Loucy (cell line): ENCODE measurements around the gene STXBP2.

ENCODE experiments used
- CTCF ChIP-seq: fragments of 200-600 bp; sonication (generic); conservative IDR thresholded peaks from 2 replicates; pipeline ENCODE4 v1.5.1; 2014; ENCODE audit warnings: mild to moderate bottlenecking, antibody characterized with exemption, low read length
- EZH2phosphoT487 ChIP-seq: fragments of 200-600 bp; IDR thresholded peaks from 2 replicates; pipeline ENCODE4 v1.6.1; 2018; ENCODE audit warnings: antibody characterized with exemption, mild to moderate bottlenecking, moderate library complexity, borderline replicate concordance

GRCh38 chr19:7611541-7612279 is 25.2 kb upstream of the STXBP2 start:
- TF ChIP-seq CTCF (no peak), EZH2phosphoT487 (no peak)
